GM19455 (cell line): ENCODE data around the gene GARS1.

Experiments used
- ATAC-seq: cut with Tn5 transposase; IDR thresholded peaks from one replicate; pipeline ENCODE4 v1.9.1; 2021; ENCODE audit not compliant: unreplicated experiment

GARS1 gene, protein sequence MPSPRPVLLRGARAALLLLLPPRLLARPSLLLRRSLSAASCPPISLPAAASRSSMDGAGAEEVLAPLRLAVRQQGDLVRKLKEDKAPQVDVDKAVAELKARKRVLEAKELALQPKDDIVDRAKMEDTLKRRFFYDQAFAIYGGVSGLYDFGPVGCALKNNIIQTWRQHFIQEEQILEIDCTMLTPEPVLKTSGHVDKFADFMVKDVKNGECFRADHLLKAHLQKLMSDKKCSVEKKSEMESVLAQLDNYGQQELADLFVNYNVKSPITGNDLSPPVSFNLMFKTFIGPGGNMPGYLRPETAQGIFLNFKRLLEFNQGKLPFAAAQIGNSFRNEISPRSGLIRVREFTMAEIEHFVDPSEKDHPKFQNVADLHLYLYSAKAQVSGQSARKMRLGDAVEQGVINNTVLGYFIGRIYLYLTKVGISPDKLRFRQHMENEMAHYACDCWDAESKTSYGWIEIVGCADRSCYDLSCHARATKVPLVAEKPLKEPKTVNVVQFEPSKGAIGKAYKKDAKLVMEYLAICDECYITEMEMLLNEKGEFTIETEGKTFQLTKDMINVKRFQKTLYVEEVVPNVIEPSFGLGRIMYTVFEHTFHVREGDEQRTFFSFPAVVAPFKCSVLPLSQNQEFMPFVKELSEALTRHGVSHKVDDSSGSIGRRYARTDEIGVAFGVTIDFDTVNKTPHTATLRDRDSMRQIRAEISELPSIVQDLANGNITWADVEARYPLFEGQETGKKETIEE

DNA sequence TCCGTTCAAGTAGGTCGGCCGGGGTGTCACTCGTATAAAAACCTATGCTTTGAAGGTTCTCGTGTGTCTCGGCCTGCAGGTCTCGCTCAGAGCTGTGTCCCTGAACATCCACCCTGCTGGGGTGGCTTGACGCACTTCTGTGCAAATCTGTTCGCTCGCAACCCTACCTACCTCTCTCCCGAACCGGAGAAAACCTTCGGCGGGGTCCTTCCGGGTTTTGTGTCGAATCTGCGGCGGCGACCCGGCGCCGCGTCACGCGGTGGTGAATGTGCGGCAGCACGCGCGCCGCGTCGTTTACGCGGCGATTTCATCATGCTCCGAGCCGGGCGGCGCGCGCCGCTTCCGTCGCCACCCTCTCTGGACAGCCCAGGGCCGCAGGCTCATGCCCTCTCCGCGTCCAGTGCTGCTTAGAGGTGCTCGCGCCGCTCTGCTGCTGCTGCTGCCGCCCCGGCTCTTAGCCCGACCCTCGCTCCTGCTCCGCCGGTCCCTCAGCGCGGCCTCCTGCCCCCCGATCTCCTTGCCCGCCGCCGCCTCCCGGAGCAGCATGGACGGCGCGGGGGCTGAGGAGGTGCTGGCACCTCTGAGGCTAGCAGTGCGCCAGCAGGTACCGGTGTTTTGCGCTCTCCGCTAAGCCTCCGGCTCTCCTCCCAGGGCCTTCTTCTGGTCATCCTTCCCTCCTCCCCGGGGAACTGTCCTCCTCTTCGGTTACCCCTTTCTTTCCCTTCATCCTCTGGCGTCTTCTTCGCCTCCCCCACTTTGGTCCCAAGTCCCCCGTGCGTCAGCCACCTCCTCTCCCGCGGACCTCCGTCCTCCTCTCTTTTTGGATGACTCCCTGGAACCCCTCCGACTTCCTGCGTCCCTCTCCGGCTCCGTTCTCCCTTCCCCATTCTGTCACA, at the start of gene GARS1:
Gene GARS1, plus strand, starts transcription at position 339 of the 896 bp plus-strand sequence. Its CDS starts 44 bp downstream, at position 383.
- peak; percentile 89 for ATAC-seq

DNA sequence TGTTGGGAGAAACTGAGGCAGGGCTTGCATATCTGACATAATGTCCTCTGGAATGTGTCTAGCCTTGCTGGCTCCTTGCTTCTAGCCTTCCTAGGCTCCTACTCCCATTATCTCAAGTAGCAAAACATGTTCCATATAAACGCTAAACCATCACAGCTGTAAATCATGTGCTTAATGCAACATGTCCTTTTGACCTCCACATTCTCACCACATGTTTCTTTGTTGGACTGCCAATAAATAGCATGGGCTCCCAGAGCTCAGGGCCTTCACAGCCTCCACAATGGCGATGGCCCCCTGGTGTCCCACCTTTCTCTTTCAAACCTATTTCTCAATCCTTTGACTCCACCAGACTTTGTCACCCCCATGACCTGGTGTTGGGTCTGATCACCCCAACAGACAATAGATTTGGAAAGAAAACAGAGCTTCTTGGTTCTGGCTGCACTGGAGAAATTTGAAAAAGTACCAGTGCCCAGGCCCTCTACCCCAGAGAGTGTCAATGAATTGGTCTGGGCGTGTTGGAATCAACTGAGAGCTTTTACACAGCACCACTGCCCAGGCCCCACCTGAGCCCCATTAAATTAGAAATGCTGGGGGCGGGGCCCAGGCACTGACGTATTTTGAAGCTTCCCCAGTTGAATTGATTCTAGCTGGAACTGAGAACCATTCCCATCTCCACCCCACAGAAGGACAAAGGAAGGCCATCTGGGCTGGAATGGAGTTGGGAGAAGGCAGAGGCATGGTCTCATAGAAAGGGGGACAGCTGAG, 48.7 kb upstream of the GARS1 start:
- ATAC-seq: no peak

GRCh38 chr7:30546596-30546995, 48.1 kb upstream of the GARS1 start:
- no peak for ATAC-seq

DNA sequence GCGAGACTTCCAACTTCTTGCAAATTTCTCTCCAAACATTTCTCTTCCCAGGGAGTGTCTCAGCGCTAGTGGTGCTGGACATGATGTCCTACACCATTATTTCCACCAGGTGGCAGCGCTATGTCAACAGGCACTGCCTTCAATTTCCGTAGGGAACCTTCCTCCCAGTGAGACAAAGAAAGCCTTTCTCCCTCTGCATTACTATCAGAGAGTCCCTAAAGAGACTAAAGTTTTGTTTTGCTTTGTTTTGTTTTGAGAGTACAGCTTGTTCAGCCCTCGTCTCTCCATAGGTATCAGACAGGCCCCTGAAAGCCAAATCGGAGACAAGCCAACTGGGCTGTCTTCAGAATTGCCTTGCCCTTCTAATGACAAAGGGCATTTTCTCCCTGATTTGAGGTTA, 45.8 kb upstream of the GARS1 start:
- ATAC-seq: peak; percentile 66

GRCh38 chr7:30549931-30550493, 44.7 kb upstream of the GARS1 start:
- no peak for ATAC-seq

DNA sequence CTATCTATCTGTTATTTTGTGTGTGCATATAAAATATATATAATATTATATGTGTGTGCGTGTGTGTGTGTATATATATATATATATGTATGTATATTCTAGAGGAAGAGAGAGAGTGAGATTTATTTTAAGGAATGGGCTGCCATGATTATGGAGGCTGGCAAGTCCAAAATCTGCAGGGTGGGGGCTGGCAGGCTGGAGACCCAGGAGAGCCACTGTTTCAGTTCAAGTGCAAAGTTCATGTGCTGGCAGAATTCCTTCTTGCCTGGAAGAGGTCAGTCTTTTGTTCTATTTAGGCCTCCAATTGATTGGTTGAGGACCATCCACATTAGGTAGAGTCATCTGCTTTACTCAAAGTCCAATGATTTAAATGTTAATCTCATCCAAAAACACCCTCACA, 42.3 kb upstream of the GARS1 start:
- no peak for ATAC-seq

- ATAC-seq: no peak
Observed at GRCh38 chr7:30553141-30553540, 41.5 kb upstream of the GARS1 start.

- no peak for ATAC-seq
Observed at GRCh38 chr7:30553546-30553945, 41.1 kb upstream of the GARS1 start.

GRCh38 chr7:30555525-30555924, 39.2 kb upstream of the GARS1 start:
- ATAC-seq: no peak

DNA sequence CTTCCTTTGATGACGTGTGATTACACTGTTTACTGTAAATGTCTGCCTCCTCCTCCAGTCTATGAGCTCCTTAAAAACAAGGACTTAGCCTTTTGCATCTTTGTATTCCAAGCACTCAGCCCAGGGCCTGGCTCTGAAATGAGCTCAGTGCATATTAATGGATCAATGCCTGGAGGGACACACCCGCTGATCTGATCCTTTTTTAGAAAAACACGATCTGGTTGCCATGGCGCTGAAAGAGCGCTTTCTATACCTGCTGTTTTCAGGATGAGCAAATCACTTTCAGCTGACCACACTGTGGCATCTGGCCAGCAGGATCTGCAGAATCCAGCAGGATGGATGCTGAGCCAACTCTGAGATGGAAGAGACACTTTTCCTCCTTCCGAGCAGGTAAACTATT, 37.8 kb upstream of the GARS1 start:
- ATAC-seq: no peak

DNA sequence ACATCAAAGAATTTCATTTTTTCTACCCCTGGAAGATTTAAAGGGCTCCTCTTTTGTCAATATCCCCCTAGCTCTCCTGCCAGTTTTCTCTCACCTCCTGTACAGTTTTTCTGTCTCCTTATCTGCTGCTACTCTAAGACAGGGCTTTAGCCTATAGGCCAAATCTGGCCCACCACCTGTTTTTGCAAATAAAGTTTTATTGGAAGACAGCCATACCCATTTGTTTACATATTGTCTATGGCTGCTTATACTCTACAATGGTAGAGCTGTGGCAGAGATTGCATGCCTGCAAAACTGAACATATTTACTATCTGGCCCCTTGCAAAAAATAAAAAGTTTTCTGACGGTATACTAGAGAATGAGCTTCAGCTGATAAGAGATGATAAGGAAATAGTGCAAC, 37.4 kb upstream of the GARS1 start:
- ATAC-seq: no peak

DNA sequence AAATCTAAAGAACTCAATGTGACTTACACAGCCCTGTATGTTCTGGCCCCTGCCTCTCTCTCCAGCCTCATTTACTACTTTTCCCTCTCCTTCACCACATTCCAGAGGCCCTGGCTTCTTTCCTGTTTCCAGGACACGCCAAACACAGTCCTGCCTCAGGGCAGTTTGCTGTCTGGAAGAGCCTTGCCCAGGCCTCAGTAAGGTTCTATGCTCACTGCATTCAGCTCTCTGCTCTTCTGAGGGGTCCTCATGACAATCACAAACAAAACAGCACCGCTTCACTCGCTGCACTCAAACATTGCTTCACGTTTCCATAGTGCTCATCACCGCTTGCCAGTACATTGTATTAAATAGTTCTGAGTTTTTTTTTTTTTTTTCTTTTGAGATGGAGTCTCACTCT, 35.1 kb upstream of the GARS1 start:
- no peak for ATAC-seq

DNA sequence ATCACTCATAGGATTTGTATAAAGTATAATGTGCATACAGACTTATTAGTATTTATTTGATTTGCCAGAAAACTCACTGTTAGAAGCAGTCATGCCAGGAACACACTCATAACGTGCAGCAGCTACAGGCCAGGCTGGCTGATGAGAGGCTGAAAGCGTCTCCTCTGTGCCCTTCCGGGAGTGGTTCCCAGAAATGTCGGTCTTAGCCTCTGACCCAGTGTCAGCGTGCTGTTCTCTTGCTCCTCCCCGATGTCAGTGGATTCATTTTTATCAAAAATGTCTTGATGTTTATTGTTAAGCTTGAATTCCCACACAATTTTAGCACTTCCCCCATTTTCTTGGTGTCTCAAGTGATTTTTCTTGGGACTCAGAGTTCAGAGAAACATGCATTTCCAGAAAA, 33.3 kb upstream of the GARS1 start:
- no peak for ATAC-seq

DNA sequence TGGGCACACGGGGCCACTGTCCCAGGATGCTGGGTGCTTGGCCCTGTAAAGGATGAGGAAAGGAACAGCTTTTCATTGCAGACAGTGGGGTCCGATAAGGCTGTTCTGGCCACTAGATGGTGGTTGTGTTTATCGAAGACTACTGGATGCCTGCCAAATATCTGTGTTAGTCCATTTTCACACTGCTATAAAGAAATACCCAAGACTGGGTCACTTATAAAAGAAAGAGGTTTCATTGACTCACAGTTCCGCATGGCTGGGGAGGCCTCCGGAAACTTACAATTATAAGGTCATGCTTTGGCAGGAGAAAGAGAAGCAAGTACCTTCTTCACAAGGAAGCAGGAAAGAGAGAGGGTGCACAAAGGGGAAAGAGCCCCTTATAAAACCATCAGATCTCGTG, 32.2 kb upstream of the GARS1 start:
- no peak for ATAC-seq

DNA sequence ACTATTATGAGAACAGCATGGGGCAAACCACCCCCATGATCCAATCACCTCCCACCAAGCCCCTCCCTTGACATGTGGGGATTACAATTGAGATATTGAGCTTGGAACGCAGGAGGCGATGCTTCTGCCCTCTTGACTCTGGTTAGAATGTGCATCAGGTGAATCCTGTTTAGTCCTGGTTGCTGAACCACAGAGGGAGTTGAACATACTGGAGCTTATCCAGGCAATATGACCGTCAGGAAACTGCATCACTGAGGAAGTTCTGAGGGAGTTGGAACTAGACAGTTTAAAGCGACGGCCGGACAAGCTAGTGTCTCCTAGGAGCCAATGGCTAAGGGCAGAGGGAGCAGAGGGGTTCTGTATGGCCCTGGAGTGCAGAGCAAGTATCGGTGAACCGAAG, 31.8 kb upstream of the GARS1 start:
- no peak for ATAC-seq

DNA sequence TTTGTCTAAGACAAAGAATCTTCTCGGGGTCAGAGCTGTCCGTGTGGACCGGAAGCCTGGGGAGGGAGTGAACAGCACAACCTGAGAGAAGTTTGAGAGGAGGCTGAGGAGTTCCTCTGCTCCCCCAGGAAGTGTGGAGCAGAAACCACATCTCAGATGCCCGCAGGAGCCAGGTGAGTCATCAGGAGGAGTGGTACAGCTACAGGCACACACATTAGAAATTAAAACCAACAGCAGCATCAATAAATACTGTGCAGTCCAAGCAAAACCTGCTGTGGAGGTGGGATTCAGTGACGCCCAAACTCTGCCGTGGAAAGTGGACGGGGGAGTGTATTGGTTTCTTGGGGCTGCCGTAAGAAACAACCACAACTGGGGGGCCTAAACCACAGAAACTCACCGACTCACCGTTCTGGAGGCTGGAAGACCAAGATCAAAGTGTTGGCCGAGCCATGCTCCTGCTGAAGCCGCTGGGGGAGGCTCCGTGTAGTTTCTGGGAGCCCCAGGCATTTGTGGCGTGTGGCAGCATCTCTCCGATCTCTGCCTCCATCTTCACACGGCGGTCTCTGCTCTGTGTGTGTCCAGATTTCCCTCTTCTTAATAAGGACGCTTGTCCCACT, 31.2 kb upstream of the GARS1 start:
- ATAC-seq: no peak

- peak; percentile 94 for ATAC-seq
Observed at GRCh38 chr7:30564243-30564892, 30.3 kb upstream of the GARS1 start.

- ATAC-seq: no peak
Observed at GRCh38 chr7:30566596-30566995, 28.1 kb upstream of the GARS1 start.

- ATAC-seq: no peak
Observed at GRCh38 chr7:30567081-30567480, 27.6 kb upstream of the GARS1 start.
